Endothelial cell of umbilical vein (primary cell): ENCODE data around the gene AHRR. TPM values are rescaled to one million over a fixed set of nuclear protein-coding genes. Genes with fewer than 3 reads are reported as not detected.
"Not testable (repeated sequence)": the region's sequence is repeated elsewhere in the genome, so short reads cannot be mapped to it uniquely, and the experiment has no call there.

ENCODE experiments used
- BruUV-seq: library from RNA; stranded (reverse); fragments of 400-500 nt; replicated peaks from 2 replicates; lab custom pipeline; 2021; lab: Mats Ljungman, UMichigan
- CTCF ChIA-PET: fragments of 300-600, 350-600 bp; sonication (Branson Sonifier 250); formaldehyde crosslinking; loops from one replicate; lab custom pipeline; 2021; ENCODE audit warnings: antibody characterized with exemption, inconsistent platforms; lab: Charles Lee
- POLR2A ChIA-PET: fragments of 300-600, 350-600 bp; sonication (Branson Sonifier 250); formaldehyde crosslinking; loops from one replicate; lab custom pipeline; 2021; ENCODE audit warnings: antibody characterized with exemption, inconsistent platforms; lab: Charles Lee
- DNase-seq: peaks from one replicate; pipeline ENCODE4 v3.0.0-alpha.2; 2011; ENCODE audit warnings: low read depth, low spot score
- FAIRE-seq: peaks from 2 replicates; lab custom pipeline; 2011; peaks lifted over from hg19 to GRCh38; lab: Jason Lieb, UNC
- H2AFZ ChIP-seq: 2 replicates; pipeline ENCODE4 v1.6.0; 2012; ENCODE audit warnings: low read depth, low read length, control low read depth, inconsistent platforms
- H3K27ac ChIP-seq: 2 replicates; pipeline ENCODE4 v1.5.1; 2011; ENCODE audit warnings: low read depth, mild to moderate bottlenecking, control low read depth, low read length, moderate library complexity; ENCODE audit not compliant: insufficient read depth
- H3K27me3 ChIP-seq, 2 experiments: 2 replicates each; pipeline versions ENCODE4 v1.6.0 to v1.6.1; 2011; ENCODE audit warnings: low read length in 2 of 2, mixed read lengths in 1 of 2; ENCODE audit not compliant: control insufficient read depth in 2 of 2, insufficient read depth in 2 of 2
- H3K36me3 ChIP-seq, 2 experiments: 2 replicates in 1 of 2; 3 replicates in 1 of 2; pipeline ENCODE4 v1.5.1; 2011; ENCODE audit warnings: low read length in 2 of 2, mild to moderate bottlenecking in 1 of 2, moderate library complexity in 1 of 2; ENCODE audit not compliant: control insufficient read depth in 2 of 2, insufficient read depth in 2 of 2; ENCODE audit errors: extremely low read depth in 1 of 2
- H3K4me1 ChIP-seq: 3 replicates; pipeline ENCODE4 v1.5.1; 2011; ENCODE audit warnings: mild to moderate bottlenecking, low read length; ENCODE audit not compliant: control insufficient read depth, insufficient read depth; ENCODE audit errors: extremely low read depth
- H3K4me2 ChIP-seq: 2 replicates; pipeline ENCODE4 v1.6.1; 2011; ENCODE audit warnings: low read length, control low read depth, mixed read lengths; ENCODE audit not compliant: insufficient read depth
- H3K4me3 ChIP-seq, 3 experiments: fragments of 200-600 bp in 1 of 3; sonication (generic), shearing (Covaris generic) in 1 of 3; replicated peaks in 1 of 3; 2 replicates each; pipeline ENCODE4 v1.5.1; 2011 to 2016; ENCODE audit warnings: control low read depth in 3 of 3, low read length in 3 of 3, mild to moderate bottlenecking in 2 of 3, inconsistent platforms in 1 of 3, low read depth in 1 of 3, moderate library complexity in 1 of 3; ENCODE audit not compliant: insufficient read depth in 1 of 3
- H3K79me2 ChIP-seq: 2 replicates; pipeline ENCODE4 v1.6.0; 2012; ENCODE audit warnings: low read length, inconsistent platforms; ENCODE audit not compliant: control insufficient read depth, insufficient read depth
- H3K9ac ChIP-seq: replicated peaks from 2 replicates; pipeline ENCODE3; 2011; ENCODE audit warnings: low read length, control low read depth; ENCODE audit not compliant: insufficient read depth; ENCODE audit errors: extremely low read depth
- H3K9me1 ChIP-seq: replicated peaks from 3 replicates; pipeline ENCODE4 v1.6.0; 2011; ENCODE audit warnings: mild to moderate bottlenecking, low read length; ENCODE audit not compliant: control insufficient read depth, insufficient read depth; ENCODE audit errors: extremely low read depth
- H3K9me3 ChIP-seq: replicated peaks from 2 replicates; pipeline ENCODE4 v1.5.1; 2012; ENCODE audit warnings: low read length, inconsistent platforms; ENCODE audit not compliant: control insufficient read depth, insufficient read depth
- H4K20me1 ChIP-seq: replicated peaks from 2 replicates; pipeline ENCODE3; 2011; ENCODE audit warnings: mild to moderate bottlenecking, low read length; ENCODE audit not compliant: control insufficient read depth, insufficient read depth; ENCODE audit errors: extremely low read depth
- EZH2 ChIP-seq: IDR thresholded peaks from 2 replicates; pipeline ENCODE4 v1.6.1; 2012; ENCODE audit warnings: borderline replicate concordance, low read depth, mild to moderate bottlenecking, moderate library complexity, low read length, inconsistent platforms; ENCODE audit not compliant: severe bottlenecking
- FOS ChIP-seq: IDR thresholded peaks from 2 replicates; pipeline ENCODE4 v1.6.1; 2011; ENCODE audit warnings: mild to moderate bottlenecking, low read length, moderate library complexity, borderline replicate concordance; ENCODE audit not compliant: insufficient read depth
- GATA2 ChIP-seq: IDR thresholded peaks from 2 replicates; pipeline ENCODE4 v1.7.0; 2011; ENCODE audit warnings: low read depth, mild to moderate bottlenecking, moderate library complexity, mixed read lengths, low read length; ENCODE audit not compliant: insufficient read length, insufficient read depth
- JUN ChIP-seq: IDR thresholded peaks from 2 replicates; pipeline ENCODE4 v1.6.1; 2011; ENCODE audit warnings: borderline replicate concordance, low read depth; ENCODE audit not compliant: insufficient read length, insufficient read depth
- MYC ChIP-seq: IDR thresholded peaks from one replicate; pipeline ENCODE4 v1.6.1; 2011; ENCODE audit warnings: mild to moderate bottlenecking, low read depth, low read length
- POLR2A ChIP-seq: IDR thresholded peaks from 2 replicates; pipeline ENCODE4 v1.6.1; 2012; ENCODE audit warnings: low read depth, mild to moderate bottlenecking, control low read depth, low read length
- POLR2AphosphoS5 ChIP-seq: IDR thresholded peaks from 2 replicates; pipeline ENCODE4 v1.6.1; 2012; ENCODE audit warnings: low read depth, mild to moderate bottlenecking, control low read depth, low read length, moderate library complexity; ENCODE audit not compliant: insufficient read depth
- dilution Hi-C: fragments of 300-500 bp; cut with MboI; formaldehyde crosslinking; loops from one replicate; pipeline ENCODE4 v1.15.0; 2019; ENCODE audit warnings: low sequenced_read_pairs; ENCODE audit not compliant: extremely low pct_ligation_motif_present
- intact Hi-C: fragments of 100-400 bp; cut with micrococcal nuclease; formaldehyde crosslinking; loops from one replicate; pipeline ENCODE4 v1.10.0; 2022
- polyA plus RNA-seq, 4 experiments: library from polyadenylated mRNA; depleted of rRNA in 3 of 4; stranded (reverse) in 3 of 4; unstranded in 1 of 4; fragments of >200 nt; gene quantifications; 2 replicates each; pipeline versions ENCODE4 v1.2.1 to v1.2.3, GENCODE V29; 2011 to 2012; ENCODE audit warnings: missing spikeins in 1 of 4
- total RNA-seq: library from RNA; stranded (reverse); gene quantifications from 2 replicates; pipeline ENCODE4 v1.2.3, GENCODE V29; 2021
- TF ChIP-seq, protein P1 (sequence below), 2 donors: IDR thresholded peaks; 1 replicate in 1 of 2; 2 replicates in 1 of 2; pipeline ENCODE4 v1.5.1; 2011; ENCODE audit warnings: low read length in 2 of 2, mild to moderate bottlenecking in 2 of 2, moderate library complexity in 2 of 2, control low read depth in 1 of 2, inconsistent platforms in 1 of 2, low read depth in 1 of 2; ENCODE audit not compliant: insufficient read depth in 1 of 2; ENCODE audit errors: extremely low read depth in 1 of 2
- TF ChIP-seq, protein P2 (sequence below): IDR thresholded peaks from 2 replicates; pipeline ENCODE4 v1.6.1; 2011; ENCODE audit not compliant: insufficient read depth, insufficient read length

AHRR gene
- total and polyA plus RNA-seq, 2 donors (not counting 3 experiments of a cell fraction or from before 2014, with no cell fraction given): 3.1 to 7.3 TPM

DNA sequence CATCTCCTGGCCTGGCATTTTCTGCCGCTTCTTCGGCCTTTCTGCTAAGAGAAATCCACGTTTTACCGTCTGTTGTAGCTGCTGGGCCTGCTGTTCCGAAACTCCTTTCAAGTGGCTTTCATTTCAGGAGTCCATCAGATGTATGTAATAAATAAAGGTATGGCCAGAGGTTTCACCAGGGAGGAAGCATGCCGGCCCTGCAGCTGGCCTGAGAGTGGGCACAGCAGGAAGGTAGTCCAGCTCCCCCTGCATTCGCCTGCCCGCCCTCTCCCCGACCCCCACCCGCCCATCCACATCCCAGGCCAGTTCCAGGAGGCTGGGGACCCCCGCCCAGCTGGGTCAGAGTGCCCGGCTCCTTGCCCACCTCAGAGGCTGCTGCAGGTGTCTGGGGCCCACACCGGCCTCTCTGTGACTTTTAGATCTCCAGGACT is 75.0 kb downstream of the AHRR start:
- Histone ChIP-seq H3K9ac (no peak overlapping the region), H3K4me2 (no peak overlapping the region), H3K36me3 (no peaks in the 10 kb centered on the region), H3K27me3 (no peaks in the 10 kb centered on the region), H3K4me1 (peaks cover 29% of the 10 kb centered on the region), H3K79me2 (no peaks in the 10 kb centered on the region), H2AFZ (no peak overlapping the region), H3K9me1 (no peaks in the 10 kb centered on the region), H4K20me1 (no peaks in the 10 kb centered on the region), H3K9me3 (no peaks in the 10 kb centered on the region), H3K4me3 (no peak overlapping the region), H3K27ac (no peak overlapping the region)
- DNase-seq: no peak
- intact Hi-C loops: no loop called here
- dilution Hi-C loops: no loop called here
- no peak for FAIRE-seq
- TF ChIP-seq FOS (no peak), EZH2 (no peak), JUN (no peak), POLR2A (no peak), MYC (no peak), GATA2 (no peak), POLR2AphosphoS5 (no peak)
- TF ChIP-seq, protein P1, sequence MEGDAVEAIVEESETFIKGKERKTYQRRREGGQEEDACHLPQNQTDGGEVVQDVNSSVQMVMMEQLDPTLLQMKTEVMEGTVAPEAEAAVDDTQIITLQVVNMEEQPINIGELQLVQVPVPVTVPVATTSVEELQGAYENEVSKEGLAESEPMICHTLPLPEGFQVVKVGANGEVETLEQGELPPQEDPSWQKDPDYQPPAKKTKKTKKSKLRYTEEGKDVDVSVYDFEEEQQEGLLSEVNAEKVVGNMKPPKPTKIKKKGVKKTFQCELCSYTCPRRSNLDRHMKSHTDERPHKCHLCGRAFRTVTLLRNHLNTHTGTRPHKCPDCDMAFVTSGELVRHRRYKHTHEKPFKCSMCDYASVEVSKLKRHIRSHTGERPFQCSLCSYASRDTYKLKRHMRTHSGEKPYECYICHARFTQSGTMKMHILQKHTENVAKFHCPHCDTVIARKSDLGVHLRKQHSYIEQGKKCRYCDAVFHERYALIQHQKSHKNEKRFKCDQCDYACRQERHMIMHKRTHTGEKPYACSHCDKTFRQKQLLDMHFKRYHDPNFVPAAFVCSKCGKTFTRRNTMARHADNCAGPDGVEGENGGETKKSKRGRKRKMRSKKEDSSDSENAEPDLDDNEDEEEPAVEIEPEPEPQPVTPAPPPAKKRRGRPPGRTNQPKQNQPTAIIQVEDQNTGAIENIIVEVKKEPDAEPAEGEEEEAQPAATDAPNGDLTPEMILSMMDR (IDR thresholded peaks at IDR 0.05; ENCODE audit: extremely low read depth in 1 of 2, insufficient read depth in 1 of 2, low read depth in 1 of 2, low read length in 2 of 2): no peak
- TF ChIP-seq, protein P2, sequence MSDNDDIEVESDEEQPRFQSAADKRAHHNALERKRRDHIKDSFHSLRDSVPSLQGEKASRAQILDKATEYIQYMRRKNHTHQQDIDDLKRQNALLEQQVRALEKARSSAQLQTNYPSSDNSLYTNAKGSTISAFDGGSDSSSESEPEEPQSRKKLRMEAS: no peak
- CTCF ChIA-PET: interaction anchor here (1.8 kb wide), 1 partner anchor 80 kb away, joined by 4 read pairs; no protein-coding TSS in a partner anchor
- no TSS peak for BruUV-seq
- POLR2A ChIA-PET: no interaction called here

DNA sequence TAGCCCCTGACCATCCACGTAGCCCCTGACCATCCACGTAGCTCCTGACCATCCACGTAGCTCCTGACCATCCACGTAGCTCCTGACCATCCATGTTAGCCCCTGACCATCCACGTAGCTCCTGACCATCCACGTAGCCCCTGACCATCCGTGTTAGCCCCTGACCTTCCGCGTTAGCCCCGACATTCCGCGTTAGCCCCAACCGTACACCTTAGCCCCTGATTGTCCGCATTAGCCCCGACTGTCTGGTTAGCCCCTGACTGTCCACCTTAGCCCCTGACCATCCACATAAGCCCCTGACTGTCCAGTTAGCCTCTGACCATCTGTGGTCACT is 76.6 kb downstream of the AHRR start:
- POLR2A ChIA-PET, H3K9ac ChIP-seq, H3K36me3 ChIP-seq, intact Hi-C loops, H4K20me1 ChIP-seq, H3K4me2 ChIP-seq, dilution Hi-C loops, CTCF ChIA-PET, BruUV-seq, FAIRE-seq, H2AFZ ChIP-seq, H3K27ac ChIP-seq, H3K9me3 ChIP-seq, H3K79me2 ChIP-seq, H3K27me3 ChIP-seq, DNase-seq, H3K4me3 ChIP-seq, H3K9me1 ChIP-seq: not testable (repeated sequence)
- H3K4me1 ChIP-seq: peaks cover 29% of the 10 kb centered on the region
